ENCODE measurements around the gene HOXD11. TPM values are rescaled to one million over a fixed set of nuclear protein-coding genes. Genes with fewer than 3 reads are reported as not detected.

Gene HOXD11
- total and polyA plus RNA-seq, 2 of the 13 experiments (the other 11 are each of a cell fraction or from before 2014, with no cell fraction given) = not detected

DNA sequence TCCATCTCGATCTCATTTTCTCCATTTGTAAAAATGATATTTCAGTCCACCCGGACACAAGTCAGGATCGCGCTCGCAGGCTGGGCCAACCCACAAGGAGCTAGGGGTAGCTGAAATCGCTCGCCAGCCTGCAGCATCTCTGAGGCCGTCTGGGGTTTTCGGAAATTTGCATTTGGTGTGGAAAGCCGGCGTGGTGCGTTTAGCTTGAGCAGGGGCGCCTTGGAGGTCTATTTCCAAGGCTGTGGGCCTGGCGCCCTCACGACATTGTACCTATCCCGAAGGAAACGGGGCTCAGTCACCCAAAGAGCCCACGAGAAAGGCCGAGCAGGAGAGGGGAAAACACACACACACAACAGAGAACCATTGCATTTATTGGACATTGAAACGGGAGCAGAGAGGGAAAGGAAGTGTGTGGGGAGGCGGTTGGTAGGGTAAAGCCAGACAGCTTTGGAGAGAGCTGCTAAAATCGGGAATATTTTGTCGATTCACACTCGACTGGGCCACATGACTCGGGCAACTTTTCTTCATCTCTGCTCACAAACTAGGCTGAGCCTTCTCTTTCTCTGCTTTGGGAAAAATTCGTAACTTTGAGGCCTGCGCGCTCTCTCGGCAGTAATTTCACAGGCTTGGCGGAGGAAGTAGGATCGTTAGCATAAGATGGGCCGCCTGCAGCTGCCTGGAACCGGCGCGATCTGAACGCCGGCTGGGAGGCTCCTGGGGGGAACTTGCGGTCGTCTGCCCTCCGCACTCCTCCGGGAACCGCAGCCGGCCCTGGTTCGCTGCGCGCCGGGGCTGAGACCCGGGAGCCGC lies 21.3 kb downstream of the HOXD11 start (continued):
- TF ChIP-seq, protein P1, sequence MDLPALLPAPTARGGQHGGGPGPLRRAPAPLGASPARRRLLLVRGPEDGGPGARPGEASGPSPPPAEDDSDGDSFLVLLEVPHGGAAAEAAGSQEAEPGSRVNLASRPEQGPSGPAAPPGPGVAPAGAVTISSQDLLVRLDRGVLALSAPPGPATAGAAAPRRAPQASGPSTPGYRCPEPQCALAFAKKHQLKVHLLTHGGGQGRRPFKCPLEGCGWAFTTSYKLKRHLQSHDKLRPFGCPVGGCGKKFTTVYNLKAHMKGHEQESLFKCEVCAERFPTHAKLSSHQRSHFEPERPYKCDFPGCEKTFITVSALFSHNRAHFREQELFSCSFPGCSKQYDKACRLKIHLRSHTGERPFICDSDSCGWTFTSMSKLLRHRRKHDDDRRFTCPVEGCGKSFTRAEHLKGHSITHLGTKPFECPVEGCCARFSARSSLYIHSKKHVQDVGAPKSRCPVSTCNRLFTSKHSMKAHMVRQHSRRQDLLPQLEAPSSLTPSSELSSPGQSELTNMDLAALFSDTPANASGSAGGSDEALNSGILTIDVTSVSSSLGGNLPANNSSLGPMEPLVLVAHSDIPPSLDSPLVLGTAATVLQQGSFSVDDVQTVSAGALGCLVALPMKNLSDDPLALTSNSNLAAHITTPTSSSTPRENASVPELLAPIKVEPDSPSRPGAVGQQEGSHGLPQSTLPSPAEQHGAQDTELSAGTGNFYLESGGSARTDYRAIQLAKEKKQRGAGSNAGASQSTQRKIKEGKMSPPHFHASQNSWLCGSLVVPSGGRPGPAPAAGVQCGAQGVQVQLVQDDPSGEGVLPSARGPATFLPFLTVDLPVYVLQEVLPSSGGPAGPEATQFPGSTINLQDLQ (CRISPR knock-in tag; IDR thresholded peaks at IDR 0.05) = no peak

DNA sequence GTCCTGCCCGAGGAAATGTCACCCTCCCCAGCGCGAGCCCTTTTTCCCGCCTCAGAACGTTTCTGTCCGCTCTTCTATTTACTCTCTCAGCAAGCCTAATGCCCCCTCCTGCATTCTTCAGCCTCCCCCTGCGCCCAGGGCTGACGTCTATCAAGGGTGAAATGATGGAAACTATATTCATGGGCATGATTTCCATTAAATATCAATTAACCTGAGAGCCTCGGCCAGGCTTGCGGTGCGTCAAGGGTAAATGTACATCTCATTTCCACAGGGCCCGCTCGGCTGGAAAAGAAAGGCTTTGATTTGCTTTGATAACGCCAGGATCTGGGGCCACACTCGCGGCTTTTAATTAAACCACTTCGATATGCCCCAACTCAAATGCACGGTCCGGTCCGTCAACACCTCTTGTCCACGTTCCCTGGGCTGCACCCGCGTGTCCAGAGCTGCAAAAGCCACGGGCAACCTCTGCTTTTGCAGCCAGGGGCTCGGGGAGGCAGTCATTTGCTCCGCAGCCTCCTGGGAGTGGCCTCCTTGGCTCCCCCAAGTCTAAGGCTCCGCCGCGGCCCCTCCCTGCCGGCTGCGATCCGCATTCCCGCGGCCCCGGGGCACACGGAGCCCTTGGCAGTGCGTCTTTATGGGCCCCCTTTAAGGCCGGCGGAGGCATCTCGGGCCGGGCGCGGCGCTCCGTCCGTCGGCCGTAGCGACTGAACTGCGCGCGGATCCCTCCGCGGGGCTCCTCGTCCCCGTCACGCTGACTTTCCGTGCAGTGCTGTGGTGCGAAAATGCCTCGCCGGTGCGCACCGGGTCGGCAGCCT lies 22.1 kb downstream of the HOXD11 start, which contains the start of gene HOXD8:
Gene HOXD8 (plus strand): TSS at position 724 of the 815 bp plus-strand sequence. CDS start 662 bp downstream, outside the sequence.
- Histone ChIP-seq H4K20me1 (ENCODE audit: insufficient read depth, low read length) (no peaks in the 10 kb centered on the region; the same call in 1 of the 2 replicates), H3K79me2 (ENCODE audit: insufficient read depth, low read length) (no peaks in the 10 kb centered on the region), H2AFZ (ENCODE audit: low read length) (no peak within 1 kb of the TSS), H3K9me3 (ENCODE audit: low read length) (no peaks in the 10 kb centered on the region), H3K4me1 (ENCODE audit: insufficient read depth, low read length) (no peaks in the 10 kb centered on the region), H3K9ac (ENCODE audit: insufficient read depth, low read depth, low read length) (no peak within 1 kb of the TSS), H3K36me3 (replicated peaks in 1 of 2; ENCODE audit: control insufficient read depth in 1 of 2, insufficient read depth in 2 of 2, low read length in 2 of 2) (no peaks in the 10 kb centered on the region), H3K4me2 (ENCODE audit: low read depth, low read length) (no peak within 1 kb of the TSS), H3K27me3 (ENCODE audit: control insufficient read depth in 1 of 2, insufficient read depth in 2 of 2, low read length in 2 of 2) (peaks cover 13 to 81% of the 10 kb centered on the region in 2 experiments), H3K27ac (ENCODE audit: extremely low read length, insufficient read depth, low read length) (no peak within 1 kb of the TSS), H3K4me3 (replicated peaks in 1 of 3; ENCODE audit: insufficient read depth in 1 of 3, low read depth in 2 of 3, low read length in 3 of 3) (no peak within 1 kb of the TSS)
- DNase-seq (ENCODE audit: low spot score) = no peak
- in situ Hi-C loops (cut with HindIII; ENCODE audit: extremely low pct_ligation_motif_present, low pct_unique_long_range_greater_than_20kb) (loop anchor here (5.0 kb wide), 4 partner anchors 423 to 1018 kb away; no protein-coding TSS in a partner anchor), intact Hi-C loops (cut with micrococcal nuclease; ENCODE audit: unreplicated experiment) (no loop called here)
- WGBS (ENCODE audit: low lambda C conversion rate) = 71% methylated on average over 62 of the region's 64 CpGs
- no TSS peak for BruUV-seq (replicated peaks)
- ATAC-seq = no peak
- no peak for FAIRE-seq
- ChIA-PET CTCF (ENCODE audit: low intra/inter-chr PET ratio, low total read pairs) (interaction anchor here (3.0 kb wide), 1 partner anchor 523 kb away, joined by 44 read pairs; no protein-coding TSS in a partner anchor), POLR2A (no interaction called here)
- TF ChIP-seq, protein P2, sequence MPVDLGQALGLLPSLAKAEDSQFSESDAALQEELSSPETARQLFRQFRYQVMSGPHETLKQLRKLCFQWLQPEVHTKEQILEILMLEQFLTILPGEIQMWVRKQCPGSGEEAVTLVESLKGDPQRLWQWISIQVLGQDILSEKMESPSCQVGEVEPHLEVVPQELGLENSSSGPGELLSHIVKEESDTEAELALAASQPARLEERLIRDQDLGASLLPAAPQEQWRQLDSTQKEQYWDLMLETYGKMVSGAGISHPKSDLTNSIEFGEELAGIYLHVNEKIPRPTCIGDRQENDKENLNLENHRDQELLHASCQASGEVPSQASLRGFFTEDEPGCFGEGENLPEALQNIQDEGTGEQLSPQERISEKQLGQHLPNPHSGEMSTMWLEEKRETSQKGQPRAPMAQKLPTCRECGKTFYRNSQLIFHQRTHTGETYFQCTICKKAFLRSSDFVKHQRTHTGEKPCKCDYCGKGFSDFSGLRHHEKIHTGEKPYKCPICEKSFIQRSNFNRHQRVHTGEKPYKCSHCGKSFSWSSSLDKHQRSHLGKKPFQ (CRISPR knock-in tag; IDR thresholded peaks at IDR 0.05; ENCODE audit: insufficient replicate concordance) = no peak
- TF ChIP-seq ZNF124 (CRISPR knock-in tag; IDR thresholded peaks at IDR 0.05) (no peak), IKZF1 (IDR thresholded peaks at IDR 0.05) (no peak), ZNF414 (CRISPR knock-in tag; IDR thresholded peaks at IDR 0.05) (no peak), TRIM22 (IDR thresholded peaks at IDR 0.05) (no peak), REL (CRISPR knock-in tag; conservative IDR thresholded peaks at IDR 0.05) (no peak), FOXM1 (CRISPR knock-in tag; IDR thresholded peaks at IDR 0.05) (no peak), FOXK1 (CRISPR knock-in tag; IDR thresholded peaks at IDR 0.05; ENCODE audit: borderline replicate concordance, low read depth) (no peak)
- TF ChIP-seq, protein P3, sequence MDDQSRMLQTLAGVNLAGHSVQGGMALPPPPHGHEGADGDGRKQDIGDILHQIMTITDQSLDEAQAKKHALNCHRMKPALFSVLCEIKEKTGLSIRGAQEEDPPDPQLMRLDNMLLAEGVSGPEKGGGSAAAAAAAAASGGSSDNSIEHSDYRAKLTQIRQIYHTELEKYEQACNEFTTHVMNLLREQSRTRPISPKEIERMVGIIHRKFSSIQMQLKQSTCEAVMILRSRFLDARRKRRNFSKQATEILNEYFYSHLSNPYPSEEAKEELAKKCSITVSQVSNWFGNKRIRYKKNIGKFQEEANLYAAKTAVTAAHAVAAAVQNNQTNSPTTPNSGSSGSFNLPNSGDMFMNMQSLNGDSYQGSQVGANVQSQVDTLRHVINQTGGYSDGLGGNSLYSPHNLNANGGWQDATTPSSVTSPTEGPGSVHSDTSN (CRISPR knock-in tag; IDR thresholded peaks at IDR 0.05; ENCODE audit: borderline replicate concordance) = no peak
